Measurements from ENCODE around the gene C18orf32. TPM values are rescaled to one million over a fixed set of nuclear protein-coding genes. Genes with fewer than 3 reads are reported as not detected.
"Not testable (repeated sequence)": the region's sequence is repeated elsewhere in the genome, so short reads cannot be mapped to it uniquely, and the experiment has no call there.

The C18orf32 gene
- total RNA-seq, 1 donor from 2014 or later: 9.0 TPM

DNA sequence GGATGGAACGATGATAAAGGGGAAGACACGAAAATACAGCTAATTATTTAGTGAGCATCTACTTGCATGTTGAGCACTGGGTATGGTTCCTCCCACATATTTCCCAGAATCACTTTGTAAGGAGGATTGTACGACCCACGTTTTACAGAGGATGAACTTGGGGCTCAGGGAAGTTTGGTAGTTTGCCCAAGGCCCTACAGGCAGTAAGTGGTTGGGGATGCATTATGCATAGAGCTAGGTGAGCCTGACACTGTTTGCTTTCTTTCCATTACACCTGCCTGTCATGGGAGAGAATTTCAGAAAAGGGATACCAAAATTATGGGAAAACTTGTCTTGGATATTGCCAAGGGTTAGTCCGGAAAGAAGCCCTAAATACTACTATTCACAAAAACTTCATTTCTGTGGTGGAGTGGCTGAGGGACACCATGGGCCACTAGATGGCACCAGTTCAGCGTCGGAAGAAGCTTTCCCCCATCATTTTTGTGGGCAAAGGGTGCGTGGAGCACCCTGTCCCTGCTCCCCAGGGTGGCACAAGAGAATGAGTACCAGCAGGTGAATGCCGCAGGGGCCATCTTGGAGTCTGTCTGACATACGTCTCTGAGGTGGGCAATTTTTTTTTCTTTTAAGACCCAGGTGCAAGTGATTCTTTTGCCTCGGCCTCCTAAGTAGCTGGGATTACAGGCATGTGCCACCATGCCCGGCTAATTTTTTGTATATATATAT, 23.5 kb upstream of the C18orf32 start:
- Histone ChIP-seq H3K36me3 (ENCODE audit: control insufficient read depth, insufficient read depth, low read length) (no peaks in the 10 kb centered on the region), H3K27me3 (ENCODE audit: control insufficient read depth, insufficient read depth, low read length) (no peaks in the 10 kb centered on the region), H3K4me3 (ENCODE audit: low read depth, low read length) (no peak overlapping the region)
- DNase-seq (ENCODE audit: low read depth): peak; percentile 44
- no peak for FAIRE-seq
- TF ChIP-seq, protein P1, sequence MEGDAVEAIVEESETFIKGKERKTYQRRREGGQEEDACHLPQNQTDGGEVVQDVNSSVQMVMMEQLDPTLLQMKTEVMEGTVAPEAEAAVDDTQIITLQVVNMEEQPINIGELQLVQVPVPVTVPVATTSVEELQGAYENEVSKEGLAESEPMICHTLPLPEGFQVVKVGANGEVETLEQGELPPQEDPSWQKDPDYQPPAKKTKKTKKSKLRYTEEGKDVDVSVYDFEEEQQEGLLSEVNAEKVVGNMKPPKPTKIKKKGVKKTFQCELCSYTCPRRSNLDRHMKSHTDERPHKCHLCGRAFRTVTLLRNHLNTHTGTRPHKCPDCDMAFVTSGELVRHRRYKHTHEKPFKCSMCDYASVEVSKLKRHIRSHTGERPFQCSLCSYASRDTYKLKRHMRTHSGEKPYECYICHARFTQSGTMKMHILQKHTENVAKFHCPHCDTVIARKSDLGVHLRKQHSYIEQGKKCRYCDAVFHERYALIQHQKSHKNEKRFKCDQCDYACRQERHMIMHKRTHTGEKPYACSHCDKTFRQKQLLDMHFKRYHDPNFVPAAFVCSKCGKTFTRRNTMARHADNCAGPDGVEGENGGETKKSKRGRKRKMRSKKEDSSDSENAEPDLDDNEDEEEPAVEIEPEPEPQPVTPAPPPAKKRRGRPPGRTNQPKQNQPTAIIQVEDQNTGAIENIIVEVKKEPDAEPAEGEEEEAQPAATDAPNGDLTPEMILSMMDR (IDR thresholded peaks at IDR 0.05; ENCODE audit: insufficient read depth, low read length, severe bottlenecking): peak; percentile 87

DNA sequence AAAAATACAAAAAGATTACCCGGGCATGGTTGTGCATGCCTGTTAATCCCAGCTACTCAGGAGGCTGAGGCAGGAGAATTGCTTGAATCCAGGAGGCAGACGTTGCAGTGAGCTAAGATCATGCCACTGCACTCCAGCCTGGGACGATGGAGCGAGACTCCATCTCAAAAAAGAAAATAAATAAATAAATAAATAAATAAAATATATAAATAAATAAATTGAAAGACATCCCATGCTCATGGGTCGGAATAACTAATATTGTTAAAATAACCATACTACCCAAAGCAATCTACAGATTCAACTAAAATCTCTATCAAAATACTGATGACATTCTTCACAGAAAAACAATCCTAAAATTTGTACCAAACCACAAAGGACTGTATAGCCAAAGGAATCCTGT, 19.4 kb upstream of the C18orf32 start:
- not testable (repeated sequence) for H3K4me3 ChIP-seq (ENCODE audit: low read depth, low read length); H3K27me3 ChIP-seq (ENCODE audit: control insufficient read depth, insufficient read depth, low read length); H3K36me3 ChIP-seq (ENCODE audit: control insufficient read depth, insufficient read depth, low read length); DNase-seq (ENCODE audit: low read depth); FAIRE-seq

DNA sequence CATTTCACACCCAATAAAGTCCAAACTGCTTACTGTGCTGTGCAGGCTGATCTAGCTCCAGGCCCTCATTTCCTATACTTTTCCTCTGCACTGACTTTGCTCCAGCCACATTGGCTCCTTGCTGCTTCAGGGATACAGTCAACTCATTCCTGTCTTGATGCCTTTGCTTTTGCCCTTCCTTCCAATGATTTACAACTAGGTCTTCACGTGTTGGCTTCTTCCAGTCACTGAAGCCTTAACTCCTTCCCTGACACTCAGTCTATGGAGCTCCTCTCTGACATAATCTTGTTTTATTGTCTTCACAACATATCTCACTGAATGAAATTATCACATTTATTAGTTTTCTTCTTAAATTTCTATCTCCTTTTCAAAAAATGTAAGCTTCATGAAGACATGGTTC, 16.9 kb upstream of the C18orf32 start:
- no peak for DNase-seq (ENCODE audit: low read depth)
- no peak for FAIRE-seq
- no peak overlapping the region for H3K4me3 ChIP-seq (ENCODE audit: low read depth, low read length)
- H3K27me3 ChIP-seq (ENCODE audit: control insufficient read depth, insufficient read depth, low read length): no peaks in the 10 kb centered on the region
- TF ChIP-seq, protein P1 (IDR thresholded peaks at IDR 0.05; ENCODE audit: insufficient read depth, low read length, severe bottlenecking): no peak
- H3K36me3 ChIP-seq (ENCODE audit: control insufficient read depth, insufficient read depth, low read length): no peaks in the 10 kb centered on the region

DNA sequence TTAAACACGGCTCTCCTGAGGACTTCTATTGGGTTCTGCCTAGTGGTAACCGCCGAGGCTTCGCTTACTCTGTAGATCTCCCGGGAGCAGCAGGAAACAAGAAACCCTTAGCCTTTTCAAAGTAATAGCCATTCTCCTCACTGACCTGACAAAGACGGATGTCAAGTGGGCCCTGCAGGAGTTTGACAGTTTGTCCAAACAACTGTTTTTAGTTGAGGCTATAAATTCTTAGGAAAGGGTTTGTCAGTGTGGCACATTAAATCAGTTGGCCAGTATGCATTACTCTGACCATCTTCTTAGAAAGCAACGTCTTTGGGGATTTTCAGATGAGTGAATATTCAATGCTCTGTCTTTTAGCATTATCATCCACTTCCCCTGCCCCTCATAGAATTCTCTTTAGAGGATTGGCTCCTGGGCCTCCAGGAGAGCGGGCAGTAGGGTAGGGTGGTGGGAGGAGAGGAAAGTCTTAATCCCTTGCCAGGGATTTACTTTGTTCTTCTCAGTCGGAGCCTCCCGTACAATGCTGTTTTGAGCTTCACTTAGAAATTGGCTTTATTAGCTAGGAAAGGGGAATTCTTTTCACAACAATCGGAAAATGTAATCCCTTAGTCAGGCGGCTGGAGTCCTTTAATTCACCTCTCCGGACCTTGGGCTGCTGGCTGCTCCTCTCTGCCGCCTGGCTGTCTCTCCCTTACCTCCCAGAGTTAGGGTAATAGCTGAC, 13.3 kb upstream of the C18orf32 start:
- FAIRE-seq: no peak

DNA sequence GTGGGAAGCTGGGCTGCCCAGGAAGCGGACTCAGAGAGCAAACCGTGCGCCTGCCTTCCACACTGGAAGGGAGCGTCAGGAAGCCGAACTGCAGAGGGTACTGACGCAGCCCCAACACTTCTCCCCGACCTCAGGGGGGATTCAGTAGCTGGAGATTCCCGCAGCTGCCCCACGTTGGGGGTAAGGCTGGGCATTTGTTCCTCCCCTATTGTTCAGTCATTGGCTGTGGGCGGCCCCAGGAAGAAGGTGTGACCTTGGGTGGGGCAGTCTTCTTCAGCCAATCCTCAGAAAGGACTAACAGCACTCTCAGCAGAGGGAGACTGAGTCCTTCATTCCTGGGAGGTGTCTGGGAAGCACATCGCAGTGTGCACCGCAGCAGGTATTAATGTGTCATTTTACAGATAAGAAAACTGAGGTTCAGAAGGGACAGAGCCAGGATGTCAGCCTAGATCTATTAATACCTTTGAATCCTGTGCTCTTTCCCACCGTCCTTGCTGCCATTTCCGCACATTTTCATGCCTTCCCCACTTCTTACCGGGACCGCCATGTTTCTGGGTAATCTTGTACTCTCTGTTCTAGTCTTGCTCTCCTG, 12.1 kb upstream of the C18orf32 start:
- DNase-seq (ENCODE audit: low read depth): no peak
- Histone ChIP-seq H3K4me3 (ENCODE audit: low read depth, low read length) (no peak overlapping the region), H3K36me3 (ENCODE audit: control insufficient read depth, insufficient read depth, low read length) (no peaks in the 10 kb centered on the region), H3K27me3 (ENCODE audit: control insufficient read depth, insufficient read depth, low read length) (no peaks in the 10 kb centered on the region)
- TF ChIP-seq, protein P1 (IDR thresholded peaks at IDR 0.05; ENCODE audit: insufficient read depth, low read length, severe bottlenecking): no peak
- FAIRE-seq: no peak

More for the DNA sequence above, 13.3 kb upstream of the C18orf32 start:
- no peak for DNase-seq (ENCODE audit: low read depth)
- Histone ChIP-seq H3K36me3 (ENCODE audit: control insufficient read depth, insufficient read depth, low read length) (no peaks in the 10 kb centered on the region), H3K4me3 (ENCODE audit: low read depth, low read length) (no peak overlapping the region), H3K27me3 (ENCODE audit: control insufficient read depth, insufficient read depth, low read length) (no peaks in the 10 kb centered on the region)
- TF ChIP-seq, protein P1 (IDR thresholded peaks at IDR 0.05; ENCODE audit: insufficient read depth, low read length, severe bottlenecking): no peak

DNA sequence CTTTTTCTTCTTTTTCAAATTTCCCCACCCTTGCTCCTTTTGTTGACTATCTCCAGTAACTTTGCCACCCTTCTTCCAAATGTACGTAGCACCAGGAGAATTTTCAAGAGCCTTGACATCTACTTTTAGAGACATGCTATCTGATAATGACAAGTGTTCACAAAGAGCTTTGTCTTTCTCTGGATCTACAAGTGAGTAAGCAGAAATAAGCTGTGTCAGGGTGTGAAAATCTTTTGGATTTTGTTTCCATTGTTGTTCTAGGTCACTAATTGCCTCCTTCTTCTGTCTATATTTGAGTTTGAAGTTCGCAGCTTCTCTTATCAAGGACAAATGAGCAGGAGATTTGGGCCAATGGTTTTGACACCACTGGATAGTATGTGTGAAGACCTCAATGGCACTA, 8.4 kb upstream of the C18orf32 start:
- peaks cover 2% of the 10 kb centered on the region for H3K36me3 ChIP-seq (ENCODE audit: control insufficient read depth, insufficient read depth, low read length)
- no peak for FAIRE-seq
- TF ChIP-seq, protein P1 (IDR thresholded peaks at IDR 0.05; ENCODE audit: insufficient read depth, low read length, severe bottlenecking): no peak
- no peak overlapping the region for H3K4me3 ChIP-seq (ENCODE audit: low read depth, low read length)
- DNase-seq (ENCODE audit: low read depth): no peak
- H3K27me3 ChIP-seq (ENCODE audit: control insufficient read depth, insufficient read depth, low read length): no peaks in the 10 kb centered on the region

All from bronchial epithelial cell (primary cell).